ENCODE results near the gene PSMG3.
"Not testable (repeated sequence)": the region's sequence is repeated elsewhere in the genome, so short reads cannot be mapped to it uniquely, and the experiment has no call there.

PSMG3 gene

DNA sequence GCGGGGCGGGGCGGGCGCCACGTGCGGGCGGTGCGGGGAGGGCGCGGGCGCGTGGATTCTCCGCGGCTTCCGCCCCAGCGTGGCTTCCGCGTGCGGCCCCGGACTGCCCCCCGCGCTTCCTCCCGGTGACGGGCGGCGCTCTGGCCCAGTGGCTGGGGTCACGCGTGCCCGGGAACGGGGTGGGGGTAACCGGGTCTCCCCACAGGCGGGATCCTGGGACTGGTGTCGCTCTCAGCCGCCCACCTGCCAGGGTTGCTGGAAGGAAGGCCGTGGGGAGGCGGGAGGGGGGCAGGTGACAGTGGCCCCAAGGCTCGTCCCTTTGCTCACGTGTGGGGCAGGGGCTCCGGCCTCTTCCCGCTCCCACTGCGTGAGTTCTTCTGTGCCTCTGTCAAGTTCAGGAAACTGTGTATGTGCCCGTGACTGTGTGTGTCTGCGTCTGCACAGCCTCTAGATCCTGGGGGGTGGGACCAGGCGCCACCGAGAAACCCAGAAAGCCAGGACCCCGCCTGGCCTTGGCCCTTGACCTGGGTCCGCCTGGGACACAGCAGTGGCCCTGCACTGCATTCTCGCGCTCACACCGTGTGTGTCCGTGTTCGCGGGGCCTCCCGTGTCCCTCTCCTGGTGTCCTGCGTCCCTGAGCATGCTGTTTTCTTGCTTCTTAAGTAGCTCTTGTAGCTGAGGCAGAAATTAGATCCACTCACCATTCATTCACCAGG, 38.4 kb downstream of the PSMG3 start:
- no peak for DNase-seq

DNA sequence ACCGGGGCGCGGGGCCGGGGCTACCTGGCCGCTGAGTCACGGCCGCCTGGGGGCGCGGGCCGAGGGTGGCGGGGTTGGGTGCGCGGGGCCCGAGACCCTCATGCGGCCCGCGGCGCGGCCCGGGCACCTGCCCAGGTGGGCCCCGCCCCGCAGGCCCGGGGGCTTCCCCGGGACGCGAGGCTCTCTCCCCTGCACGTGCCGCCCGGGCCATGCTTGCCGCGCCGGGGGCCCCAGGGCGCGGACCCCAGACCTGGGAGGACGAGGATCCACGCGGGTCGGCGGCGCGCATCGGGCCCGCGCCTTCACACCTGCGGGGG, 38.9 kb downstream of the PSMG3 start:
- no peak for DNase-seq

DNA sequence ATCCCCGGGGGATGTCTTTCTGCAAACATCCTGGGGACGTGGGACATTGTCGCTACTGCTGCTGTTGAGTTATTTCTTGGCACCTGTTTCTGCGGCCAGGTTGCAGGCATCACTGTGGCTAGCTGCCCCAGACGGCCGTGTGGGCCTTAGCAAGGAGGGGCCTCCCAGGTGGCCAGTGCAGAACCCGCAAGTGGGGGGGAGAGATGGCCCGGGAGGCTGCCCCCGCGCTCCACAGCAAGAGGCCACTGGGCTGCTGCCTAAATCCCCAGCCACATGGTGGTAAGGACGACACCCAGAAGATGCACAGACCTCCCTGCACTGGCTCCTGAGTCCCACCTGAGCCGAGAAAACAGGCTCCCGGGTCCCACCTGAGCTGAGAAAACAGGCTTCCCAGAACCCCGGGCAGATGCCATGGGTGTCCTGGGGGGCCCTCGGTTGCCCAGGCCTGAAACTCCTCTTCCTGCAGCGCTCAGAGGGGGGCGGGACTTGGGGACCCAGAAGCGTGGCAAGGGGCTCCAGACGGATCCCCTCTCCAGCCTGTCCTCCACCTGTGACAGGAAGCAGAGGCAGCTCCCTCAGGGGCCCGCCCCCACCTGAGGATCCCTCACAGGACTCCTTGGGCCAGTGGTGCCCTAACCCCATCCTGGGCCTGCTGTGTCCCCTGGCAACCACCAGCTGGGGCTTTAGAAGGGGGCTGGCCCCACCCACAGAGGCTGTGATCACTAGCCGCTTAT, 40.3 kb downstream of the PSMG3 start:
- no peak for DNase-seq

DNA sequence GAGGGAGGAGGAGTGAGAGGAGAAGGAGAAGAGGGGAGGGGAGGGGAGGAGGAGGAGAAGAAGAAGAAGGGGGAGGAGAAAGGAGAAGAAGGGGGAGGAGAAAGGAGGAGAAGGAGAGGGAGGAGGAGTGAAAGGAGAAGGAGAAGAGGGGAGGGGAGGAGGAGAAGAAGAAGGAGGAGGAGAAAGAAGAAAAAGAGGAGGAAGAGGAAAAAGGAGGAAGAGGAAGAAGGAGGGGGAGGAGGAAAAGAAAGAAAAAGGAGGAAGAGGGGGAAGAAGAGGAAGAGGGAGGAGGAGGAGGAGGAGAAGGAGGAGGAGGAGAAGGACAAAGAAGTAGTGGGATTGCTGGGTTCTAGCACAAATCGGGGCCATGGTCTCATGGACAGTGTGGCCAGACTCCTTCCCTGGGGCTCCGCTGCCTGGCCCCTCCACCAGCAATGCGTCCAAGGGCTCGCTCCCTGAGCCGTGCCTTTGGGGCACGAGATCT, 43.5 kb downstream of the PSMG3 start:
- DNase-seq, result no peak

DNA sequence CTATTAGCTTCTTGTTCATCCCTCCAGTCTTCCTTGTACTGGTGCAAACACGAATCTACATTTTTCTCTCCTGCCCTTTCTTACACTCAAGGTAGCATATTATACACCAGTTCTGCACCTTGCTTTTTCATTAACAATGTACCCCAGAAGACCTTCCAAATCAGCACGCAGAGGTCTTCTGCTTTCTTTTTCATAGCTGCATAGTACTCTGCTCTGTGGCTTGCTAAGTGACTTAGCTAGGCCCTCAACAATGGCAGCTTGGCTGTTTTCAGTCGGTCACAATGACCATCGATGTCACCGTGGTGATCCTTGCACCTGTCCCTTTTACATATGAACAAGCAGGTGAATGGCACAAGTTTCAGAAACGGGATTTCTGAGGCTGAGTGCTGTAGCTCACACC, 44.4 kb downstream of the PSMG3 start:
- no peak for DNase-seq

DNA sequence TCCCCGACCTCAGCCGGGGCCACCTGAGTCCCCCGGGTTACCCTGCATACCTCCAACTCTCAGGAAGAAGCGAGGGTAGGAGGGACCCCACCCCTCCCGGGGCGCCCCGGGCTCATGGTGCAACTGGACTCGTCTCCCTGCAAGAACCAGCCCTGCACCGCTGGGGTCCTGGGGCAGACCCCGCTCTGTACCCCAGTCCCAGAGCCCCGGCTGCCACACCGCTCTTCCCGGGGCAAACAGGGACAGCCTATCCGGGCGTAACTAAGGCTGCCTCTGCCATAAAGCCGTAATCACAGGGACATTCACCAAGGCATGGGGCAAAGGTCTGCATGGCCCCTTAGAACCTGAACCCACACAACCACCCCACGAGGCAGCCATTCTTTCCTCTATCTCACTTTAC, 46.0 kb downstream of the PSMG3 start:
- DNase-seq, result no peak

DNA sequence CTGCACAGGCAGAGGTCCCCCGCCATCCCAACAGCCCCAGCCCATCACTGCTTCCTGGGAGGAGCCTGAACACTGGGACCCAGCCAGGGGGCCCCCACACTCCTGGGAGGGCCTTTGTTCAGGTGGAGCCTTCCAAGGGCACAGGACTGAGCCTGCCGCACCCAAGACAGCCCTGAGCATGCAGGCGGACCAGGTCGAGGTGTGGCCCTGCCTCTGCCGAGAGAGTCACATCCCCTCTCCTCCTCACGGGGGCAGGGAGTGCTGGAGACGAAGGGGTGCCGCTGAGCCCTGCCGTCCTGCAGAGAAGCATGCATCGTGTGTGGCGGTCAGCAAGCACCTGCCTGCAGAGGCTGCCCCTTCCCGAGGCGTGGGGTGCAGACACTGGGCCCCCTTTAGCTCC, 46.6 kb downstream of the PSMG3 start:
- DNase-seq, result no peak

DNA sequence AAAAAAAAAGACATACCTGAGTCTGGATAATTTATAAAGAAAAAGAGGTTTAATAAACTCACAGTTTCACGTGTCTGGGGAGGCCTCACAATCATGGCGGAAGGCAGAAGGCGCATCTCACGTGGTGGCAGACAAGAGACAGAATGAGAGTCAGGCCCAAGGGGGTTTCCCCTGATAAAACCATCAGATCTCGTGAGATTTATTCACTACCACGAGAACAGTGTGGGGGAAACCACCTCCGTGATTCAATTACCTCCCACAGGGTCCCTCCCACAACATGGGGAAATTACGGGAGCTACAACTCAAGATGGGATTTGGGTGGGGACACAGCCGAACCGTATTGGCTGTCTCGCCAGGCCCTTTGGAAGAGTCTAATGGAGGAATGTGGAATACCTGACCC, 48.4 kb downstream of the PSMG3 start:
- no peak for DNase-seq

DNA sequence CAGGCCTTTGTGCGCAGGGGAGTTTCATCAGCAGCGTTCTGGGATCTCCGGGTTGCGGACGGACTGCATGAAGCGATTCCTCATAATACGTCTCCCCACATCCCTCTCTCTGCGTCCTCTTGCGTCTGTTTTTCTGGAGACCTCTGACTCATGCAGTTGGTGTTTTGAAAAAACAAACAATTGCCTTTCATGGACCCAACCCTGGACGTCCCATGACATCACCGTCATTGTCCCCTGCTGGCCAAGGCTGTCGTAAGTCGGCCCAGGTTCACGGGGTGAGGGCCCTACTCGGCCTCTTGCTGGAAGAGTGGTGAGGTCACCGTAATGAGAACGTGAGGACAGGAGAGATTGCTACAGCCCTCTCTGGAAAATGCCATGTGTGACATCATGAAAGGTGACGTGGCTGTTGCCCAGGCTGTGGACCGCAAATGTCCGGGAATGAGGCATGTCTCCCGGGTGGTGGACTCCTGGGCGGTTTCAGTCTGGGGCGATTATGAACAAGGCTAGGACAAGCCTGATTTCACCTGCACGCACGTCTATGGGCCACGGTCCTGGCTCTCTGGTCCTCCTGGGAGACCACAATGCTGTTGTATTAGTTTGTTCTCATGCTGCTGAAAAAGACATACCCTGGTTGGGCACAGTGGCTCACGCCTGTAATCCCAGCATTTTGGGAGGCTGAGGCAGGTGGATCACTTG, 49.1 kb downstream of the PSMG3 start:
- no peak for DNase-seq

DNA sequence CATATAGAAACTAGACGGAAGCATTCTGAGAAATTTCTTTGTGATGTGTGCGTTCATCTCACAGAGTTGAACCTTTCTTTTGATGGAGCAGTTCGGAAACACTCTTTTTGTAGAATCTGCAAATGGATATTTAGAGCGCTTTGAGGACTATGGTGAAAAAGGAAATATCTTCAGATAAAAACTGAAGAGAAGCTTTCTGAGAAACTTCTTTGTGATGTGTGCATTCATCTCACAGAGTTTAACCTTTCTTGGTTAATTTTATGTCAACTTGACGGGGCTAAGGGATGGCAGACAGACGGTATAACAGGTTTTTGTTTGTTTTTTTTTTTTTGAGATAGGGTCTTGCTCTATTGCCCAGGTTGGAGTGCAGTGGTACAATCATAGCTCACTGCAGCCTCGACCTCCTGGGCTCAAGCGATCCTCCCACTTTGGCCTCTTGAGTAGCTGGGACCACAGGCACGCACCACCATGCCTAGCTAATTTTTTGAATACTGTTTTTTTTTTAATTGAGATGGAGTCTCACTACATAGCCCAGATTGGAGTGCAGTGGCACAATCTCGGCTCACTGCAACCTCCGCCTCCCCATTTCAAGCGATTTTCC, 50.4 kb downstream of the PSMG3 start:
- not testable (repeated sequence) for DNase-seq
